Activated CD4-positive, alpha-beta T cell treated with anti-CD3 and anti-CD28 coated beads for 4 hours (primary cell): Measurements from ENCODE around the gene SUN1.
"Not testable (repeated sequence)": the region's sequence is repeated elsewhere in the genome, so short reads cannot be mapped to it uniquely, and the experiment has no call there.

Source experiments
- DNase-seq, 2 donors: peaks; one replicate each; pipeline ENCODE4 v3.0.0-alpha.2; 2020

SUN1 gene

DNA sequence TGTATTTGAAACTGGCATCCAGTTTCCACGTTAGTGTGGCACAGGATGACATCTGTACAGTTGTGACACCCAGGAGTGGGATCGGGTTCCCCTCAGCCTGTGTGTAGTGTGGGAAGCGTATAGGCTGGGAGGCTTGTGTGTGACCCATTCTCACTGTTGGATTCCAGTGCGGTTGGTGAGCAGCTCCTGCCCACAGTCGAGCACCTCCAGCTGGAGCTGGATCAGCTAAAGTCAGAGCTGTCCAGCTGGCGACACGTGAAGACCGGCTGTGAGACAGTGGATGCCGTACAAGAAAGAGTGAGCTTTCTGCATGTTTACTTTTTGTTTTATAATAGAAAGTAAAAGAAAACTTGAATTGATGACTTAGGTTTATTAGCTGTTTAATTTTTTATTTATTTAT, 25.4 kb downstream of the SUN1 start:
- DNase-seq = no peak

DNA sequence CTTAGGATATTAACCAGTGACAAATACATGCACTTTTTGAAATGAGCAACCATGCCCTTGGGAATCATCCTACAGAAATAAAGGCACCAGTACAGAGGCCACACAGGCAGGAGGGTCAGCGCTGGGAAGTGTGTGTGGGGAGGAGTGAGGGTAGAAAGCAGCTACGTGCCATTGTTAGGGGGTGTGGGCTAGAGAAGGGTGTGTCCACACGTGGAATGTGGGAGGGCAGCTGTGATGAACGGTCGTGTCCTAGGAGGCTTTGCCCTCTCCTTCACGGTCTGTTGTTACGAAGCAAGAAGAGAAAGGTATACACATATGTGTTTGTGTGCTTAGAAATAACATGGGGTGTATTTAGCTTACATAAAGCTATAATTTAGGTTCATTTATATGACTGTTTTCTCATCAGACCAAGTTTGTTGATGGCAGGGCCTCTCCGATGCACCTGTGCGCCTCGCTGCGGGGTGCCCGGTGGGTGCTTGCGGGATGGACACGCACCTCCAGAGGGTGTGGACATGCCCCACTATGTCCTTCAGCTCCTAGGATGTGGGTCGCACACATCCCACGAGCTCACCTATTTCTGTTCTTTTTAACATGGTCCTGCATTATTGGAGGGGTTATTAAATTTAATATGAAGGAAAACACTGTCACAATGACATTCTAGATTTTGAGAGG, 27.2 kb downstream of the SUN1 start:
- no peak for DNase-seq

DNA sequence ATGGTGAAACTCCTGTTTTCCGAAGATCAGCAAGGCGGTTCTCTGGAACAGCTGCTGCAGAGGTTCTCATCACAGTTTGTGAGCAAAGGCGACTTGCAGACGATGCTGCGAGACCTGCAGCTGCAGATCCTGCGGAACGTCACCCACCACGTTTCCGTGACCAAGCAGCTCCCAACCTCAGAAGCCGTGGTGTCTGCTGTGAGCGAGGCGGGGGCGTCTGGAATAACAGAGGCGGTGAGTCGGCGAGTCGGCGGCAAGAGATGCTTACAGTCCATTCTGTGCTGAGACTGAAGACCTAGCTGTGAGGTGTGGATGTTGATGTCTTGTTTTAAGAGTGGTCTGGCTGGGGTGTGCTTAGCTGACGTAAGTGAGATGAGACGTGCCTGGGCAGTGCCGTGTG, 27.9 kb downstream of the SUN1 start:
- DNase-seq = peak in 1 of 2 donors; percentile 19

DNA sequence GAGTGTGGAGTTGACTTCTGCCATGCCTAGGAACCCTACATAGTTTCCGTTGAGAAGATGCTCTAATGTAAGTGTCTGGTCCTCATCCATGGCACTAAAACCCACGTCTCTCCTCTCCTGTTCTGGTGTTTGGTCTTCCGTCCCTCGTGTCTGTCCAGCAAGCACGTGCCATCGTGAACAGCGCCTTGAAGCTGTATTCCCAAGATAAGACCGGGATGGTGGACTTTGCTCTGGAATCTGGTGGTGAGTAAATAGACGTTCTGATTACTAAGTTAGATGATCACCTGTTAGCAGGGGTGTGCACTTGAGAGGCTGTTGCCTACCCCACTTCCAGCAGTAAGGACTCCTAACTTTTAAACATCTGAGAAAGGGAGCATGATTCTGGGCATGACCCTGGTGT, 28.9 kb downstream of the SUN1 start:
- no peak for DNase-seq

DNA sequence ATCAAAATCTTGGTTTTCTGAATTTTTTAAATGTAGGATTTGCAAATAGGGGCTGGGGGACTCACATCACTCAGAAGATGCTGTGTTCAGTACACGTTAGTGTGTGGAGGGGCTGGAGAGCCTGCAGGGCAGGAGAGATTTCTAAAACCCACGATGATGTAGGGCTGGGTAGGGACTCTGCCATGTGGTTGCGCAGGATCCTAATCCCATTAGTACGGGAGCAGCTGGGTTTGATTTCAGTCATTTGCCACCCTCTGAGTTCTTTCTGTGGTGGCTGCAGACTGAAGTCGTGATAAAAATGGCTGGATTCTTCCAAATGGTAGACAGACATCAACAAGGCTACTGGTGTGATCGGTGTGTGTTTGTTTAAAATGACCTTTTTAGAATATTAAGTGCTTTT, 29.9 kb downstream of the SUN1 start:
- no peak for DNase-seq

DNA sequence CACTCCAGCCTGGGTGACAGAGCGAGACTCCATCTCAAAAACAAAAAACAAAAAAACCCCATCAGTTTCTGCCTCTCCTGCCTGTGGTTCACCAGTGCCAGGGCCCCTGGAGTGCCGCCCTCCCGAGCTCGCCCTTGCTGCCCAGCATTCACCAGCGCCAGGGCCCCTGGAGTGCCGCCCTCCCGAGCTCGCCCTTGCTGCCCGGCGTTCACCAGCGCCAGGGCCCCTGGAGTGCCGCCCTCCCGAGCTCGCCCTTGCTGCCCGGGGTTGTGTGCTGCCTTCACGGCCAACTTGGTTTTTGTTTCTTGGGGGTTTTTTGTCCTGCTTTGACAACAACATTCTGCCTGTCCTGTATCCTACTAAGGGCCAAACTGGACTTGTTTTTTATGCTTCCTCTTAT, 30.8 kb downstream of the SUN1 start:
- DNase-seq = no peak

DNA sequence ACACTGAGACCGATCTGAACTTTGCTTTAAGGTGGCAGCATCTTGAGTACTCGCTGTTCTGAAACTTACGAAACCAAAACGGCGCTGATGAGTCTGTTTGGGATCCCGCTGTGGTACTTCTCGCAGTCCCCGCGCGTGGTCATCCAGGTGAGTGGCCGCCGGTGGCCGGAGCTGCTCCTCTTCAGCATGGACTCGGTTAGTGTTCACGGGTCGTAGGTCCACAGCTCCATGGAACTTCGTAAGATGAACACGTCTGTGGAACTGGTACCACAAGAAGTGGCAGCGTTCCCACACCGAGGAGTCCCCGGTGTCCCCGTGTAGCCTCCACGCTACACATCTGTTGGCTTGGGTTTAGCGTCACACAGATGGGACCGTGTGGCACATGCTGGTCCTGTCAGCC, 33.6 kb downstream of the SUN1 start:
- DNase-seq = no peak

DNA sequence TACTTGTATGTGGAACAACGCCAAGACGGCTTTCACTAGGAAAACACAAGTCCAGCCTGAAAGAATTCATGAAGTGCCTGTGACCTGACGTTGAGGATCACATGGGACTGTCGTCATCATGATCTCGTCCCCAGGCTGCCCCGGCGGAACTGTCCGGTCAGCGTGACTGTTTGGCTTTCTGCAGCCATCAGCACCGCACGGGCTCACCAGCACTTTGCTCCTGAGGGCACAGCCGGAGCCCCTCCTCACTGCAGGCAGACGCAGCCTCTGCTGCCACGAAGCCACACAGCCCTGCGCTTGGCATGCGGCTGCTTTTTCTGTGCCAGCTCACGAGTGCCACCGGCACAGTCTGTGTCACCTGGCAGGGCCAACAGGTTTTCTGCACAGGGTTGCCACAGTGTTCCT, 34.7 kb downstream of the SUN1 start:
- no peak for DNase-seq

DNA sequence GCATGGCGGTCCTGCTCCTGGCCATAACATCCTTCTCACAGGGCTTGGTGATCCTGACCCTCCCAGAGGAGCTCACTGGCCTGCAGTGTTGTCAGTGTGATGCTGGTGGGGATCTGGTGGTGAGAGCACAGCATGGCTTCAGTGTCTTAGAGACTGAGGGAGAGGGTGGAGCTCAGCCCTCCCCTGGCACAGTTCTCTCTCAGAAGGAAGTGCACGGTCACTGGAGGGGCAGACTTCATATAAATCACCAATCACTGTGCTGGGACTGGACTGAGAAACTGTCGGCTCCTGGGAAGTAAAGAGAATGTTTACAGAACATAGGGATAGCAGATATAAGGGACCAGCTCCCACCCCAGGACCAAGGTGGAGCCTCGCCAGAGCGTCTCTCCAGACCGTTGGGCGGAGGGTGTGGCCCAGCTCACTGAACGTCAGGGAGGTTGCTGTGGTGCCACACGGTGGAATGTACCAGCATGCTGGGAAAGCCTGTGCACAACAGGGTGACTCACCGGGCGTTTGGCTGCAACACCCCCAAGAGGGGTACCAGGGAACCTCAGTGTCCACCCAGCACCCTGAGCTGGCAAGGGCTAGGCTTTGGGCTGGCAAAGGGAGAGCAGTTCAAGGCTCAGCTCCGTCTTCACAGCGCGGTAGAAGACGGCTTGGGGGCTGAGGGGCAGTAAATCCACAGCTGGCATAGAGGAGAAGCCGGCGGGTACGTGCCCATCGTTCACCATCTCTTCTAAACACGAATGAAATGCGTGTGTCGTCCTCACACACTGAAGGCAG, 35.3 kb downstream of the SUN1 start:
- no peak for DNase-seq

DNA sequence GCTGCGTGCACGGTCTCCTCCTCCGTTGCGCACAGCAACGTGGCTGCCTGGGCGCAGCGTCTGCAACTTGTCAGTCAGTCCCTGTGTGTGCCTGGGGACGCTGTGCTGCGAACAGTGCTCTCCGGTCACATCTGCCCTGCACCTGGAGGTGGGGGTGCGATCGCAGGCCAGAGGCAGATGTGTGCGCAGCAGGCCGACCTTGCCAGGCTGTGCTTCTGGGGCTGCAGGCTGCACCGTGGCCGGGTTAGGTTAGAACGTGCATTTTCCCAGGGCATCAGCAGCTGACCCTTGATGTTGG, 35.9 kb downstream of the SUN1 start:
- no peak for DNase-seq

DNA sequence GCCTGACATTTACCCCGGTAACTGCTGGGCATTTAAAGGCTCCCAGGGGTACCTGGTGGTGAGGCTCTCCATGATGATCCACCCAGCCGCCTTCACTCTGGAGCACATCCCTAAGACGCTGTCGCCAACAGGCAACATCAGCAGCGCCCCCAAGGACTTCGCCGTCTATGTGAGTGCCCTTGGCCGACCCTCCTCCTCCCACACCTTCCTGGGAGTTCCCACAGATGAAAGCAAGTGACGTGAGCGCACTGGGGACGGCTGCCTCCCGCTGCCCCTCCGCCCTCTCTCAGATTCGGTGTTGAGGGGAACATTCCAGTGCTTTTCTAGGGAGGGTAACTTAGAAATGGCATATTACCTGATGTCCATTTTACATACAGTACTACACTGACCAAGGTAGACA, 37.1 kb downstream of the SUN1 start:
- no peak for DNase-seq

DNA sequence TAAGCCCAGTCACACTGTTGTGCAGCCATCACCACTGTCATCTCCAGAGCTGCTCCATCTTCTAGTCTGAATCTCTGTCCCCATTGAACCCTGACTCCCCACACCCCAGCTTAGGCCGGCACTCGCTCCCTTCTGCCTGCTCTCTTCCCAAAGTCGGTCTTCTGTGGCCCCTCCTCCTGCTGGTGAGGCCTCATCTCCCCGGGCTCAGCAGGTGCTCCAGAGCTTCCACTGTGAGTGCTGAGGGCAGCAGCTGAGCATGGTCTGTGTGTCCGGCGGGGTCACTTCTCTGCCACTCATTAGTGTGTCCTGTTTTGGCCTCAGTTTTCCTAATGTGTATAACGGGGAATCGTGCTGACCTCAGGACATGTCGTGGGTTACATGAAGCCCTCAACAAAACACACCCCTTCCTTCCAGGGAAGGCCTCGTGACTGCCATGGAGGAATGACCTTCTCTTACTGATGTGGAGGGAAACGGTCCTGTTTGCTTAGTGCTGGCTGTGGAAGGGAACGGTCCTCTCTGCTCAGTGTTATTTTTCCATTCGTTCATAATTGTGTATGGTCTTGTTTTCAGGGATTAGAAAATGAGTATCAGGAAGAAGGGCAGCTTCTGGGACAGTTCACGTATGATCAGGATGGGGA, 39.7 kb downstream of the SUN1 start:
- DNase-seq = no peak

DNA sequence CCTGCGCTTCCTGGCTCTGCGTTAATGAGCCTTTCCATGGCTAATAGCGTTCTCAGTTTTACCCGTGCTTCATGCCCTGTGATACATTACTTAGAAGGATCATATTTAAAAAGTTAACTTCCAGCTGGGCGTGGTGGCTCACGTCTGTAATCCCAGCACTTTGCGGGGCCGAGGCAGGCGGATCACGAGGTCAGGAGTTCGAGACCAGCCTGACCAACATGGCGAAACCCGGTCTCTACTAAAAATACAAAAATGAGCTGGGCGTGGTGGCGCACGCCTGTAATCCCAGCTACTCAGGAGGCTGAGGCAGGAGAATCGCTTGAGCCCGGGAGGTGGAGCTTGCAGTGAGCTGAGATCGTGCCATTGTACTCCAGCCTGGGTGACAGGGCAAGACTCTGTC, 40.4 kb downstream of the SUN1 start:
- not testable (repeated sequence) for DNase-seq

DNA sequence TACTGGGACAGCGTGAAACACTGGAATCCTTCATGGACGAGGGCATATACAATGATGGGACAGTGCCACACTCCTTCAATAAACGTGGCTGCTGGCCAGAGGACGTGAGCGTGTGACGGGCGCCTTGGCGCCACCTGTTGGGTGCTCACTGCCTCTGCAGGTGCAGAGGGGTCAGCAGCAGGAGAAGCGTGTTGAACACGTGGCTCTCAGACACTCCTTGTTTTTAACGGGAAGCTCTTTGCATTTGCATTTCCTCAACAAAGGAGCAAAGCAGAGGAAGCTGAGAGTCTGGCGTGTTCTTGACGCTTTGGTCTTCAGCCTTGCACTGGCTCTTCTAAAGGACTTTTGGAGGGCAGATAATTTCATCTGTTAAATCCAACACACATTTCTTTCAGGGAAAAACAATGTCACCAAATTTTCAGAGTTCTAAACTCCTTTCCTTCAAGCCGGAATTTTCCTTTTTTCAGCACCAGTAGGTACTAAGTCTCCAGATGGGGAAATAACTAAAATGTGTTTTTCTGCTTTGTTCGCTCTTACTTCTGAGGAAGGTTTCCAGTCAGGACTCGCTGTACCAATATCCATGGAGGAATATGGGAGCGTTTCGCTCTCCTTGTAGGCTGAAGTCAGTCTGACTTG, 41.2 kb downstream of the SUN1 start:
- DNase-seq = peak; percentile 66 to 69

DNA sequence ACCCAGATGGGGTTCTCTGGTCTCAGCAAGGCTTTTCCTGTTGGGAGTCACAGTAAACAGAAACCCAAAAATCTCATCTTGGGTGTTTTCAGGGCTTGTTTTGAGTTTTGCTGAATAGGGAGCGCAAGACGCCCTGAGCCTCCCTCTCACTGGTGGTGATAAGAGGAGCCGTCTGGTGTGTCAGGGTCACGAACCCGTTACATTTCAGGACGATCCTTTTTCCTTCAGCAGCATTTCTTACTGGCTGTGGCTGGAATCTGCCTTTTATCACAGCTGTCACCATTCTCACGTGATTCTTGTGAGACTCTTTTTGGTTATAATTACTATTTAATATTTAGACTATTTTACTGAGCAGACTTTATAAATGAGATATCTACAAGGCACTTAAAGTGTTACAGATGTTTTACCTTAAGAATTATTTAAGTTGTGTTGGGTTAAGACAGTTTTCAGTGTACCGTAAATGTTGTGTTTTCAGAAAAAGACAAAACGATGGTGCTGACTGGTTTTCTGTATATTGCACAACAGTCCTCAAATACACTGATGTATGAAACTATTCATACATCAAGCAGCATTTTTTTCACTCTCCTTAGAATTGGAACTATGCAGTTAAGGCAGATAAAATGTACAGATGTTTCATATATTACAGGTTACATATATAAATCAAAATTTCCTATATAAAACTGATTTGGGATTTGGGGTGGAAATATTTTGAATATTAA, 41.9 kb downstream of the SUN1 start:
- DNase-seq = no peak

DNA sequence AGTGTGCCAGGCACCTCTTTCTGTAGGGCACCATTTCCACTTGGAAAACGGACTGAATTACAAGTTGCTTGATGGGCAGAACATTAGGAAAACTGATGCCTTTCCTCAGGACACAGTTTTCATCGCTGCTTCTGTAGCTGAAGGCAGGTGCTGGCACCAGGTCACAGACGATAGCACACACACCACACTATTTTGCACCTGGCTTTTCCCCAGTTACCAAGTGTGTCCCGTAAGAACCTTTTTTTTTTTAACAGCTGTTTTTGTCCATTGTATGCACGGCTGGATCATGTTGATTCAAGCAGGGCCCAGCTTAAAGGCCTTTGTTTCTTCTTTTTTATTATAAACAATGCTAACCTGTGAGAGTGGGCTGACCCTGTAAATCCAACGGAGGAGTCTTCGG, 42.8 kb downstream of the SUN1 start:
- no peak for DNase-seq

DNA sequence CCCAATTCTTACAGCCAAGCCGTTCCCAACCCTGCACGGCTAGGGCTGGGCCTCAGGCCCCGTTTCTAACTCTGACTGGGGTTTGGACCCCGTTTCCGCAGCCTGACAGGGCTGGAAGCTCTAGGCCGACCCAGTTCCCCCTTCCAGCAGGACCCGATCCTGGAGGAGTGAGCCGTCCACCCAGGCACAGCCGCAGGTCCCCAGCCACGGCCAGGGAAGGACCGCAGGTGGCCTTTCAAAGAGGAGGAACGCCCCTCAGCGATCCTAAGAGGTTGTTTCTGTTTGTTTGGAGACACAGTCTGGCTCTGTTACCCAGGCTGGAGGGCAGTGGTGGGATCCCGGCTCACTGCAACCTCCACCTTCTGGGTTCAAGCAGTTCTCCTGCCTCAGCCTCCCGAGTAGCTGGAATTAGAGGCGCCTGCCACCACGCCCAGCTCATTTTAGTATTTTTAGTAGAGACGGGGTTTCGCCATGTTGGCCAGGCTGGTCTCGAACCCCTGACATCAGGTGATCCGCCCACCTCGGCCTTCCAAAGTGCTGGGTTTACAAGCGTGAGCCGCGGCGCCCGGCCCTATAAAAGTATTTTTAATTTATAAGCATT, 43.3 kb downstream of the SUN1 start:
- peak in 1 of 2 donors; percentile 23 for DNase-seq

DNA sequence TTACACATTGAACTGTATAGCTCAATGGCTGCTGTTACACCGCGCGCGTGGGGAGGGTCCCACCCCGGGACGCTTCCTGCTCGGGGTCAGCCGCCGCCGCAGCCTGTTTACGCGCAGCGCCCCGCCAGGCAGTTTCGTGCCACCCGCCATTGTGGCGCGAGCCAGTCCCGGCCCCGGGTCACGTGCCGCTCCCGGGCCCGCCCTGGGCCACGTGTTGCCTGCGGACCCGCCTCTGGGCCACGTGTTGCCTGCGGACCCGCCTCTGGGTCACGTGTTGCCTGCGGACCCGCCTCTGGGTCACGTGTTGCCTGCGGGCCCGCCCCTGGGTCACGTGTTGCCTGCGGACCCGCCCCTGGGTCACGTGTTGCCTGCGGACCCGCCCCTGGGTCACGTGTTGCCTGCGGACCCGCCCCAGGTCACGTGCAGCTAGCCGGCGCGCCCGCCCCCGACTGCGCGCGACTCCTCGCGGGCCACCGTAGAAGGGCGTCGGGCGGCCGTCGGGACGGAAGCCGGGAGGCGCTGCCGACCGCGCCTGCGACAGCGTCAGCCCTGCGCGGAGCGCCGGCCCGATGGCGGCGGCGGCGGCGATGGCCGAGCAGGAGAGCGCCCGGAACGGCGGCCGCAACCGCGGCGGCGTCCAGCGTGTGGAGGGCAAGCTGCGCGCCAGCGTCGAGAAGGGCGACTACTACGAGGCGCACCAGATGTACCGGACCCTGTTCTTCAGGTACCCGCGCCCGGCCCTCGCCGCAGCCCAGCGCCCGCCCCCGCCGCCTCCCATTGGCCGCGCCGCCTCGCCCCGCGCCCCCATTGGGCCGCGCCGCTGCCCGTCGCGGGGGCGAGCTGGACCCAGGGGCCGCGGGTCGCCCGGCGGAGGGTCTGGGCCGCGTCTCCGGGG, 44.0 kb downstream of the SUN1 start, which contains the start of gene GET4:
GET4 (plus strand) TSS at position 478 of the 895 bp plus-strand sequence; CDS start at position 570, 92 bp downstream.
- DNase-seq = peak; percentile 93 to 98

DNA sequence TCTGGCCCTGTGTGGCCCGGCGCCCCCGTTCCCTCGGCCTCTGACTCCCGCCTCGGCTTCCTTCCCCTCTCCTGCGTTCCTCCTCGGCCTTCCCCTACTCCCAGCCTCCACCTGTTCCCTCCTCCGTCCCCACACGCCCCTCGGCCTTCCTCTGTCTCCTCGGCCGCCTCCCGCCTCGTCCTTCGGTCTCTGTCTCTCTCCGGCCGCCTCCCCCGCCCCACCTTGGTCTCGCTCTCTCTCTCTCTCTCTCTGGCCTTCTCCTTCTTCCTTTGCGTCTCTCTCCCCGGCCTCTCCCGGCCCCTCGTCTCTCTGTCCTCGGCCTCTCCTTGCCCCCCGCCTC, 44.7 kb downstream of the SUN1 start:
- DNase-seq = peak in 1 of 2 donors; percentile 36

DNA sequence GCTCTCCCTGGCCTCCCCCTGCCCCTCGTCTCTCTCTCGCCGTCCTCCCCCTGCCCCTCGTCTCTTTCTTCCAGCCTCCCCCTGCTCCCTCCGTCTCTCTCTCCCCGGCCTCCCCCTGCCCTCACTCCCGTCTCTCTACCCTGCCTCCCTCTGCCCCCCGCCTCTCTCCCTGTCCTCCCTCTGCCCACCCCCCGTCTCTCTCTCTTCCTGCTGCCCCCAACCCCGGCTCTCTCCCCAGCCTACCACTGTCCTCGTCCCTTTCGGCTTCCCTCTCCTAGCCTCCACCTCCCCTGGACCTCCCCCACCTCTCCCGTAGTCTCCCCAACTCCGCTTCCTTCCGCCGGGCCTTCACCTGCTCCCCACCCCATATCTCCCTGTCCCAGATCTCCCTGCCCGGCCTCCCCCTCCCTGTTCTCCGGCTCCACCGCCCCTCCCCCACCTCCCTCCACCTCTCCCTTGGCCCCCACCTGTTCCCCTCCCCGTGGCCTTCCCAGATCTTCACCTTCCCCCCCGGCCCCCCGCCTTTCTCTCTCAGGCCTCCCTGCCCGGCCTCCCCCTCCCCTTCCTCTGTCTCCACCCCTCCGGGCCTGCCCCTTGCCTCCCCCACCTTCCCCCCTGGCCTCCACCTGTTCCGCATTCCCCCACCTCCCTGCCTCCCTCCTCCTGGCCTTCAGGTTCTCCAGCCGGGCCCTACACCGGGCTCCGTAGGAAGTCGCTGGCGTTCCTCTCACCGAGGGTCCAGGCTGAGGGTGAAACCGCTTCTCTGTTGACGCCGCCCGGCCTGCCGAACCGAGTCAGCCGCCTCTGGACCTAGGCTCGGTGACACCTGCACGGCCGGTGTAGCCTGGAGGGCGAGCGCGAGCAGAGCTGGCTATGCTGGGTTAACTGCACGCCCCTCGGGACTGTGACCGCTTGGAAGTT, 45.3 kb downstream of the SUN1 start:
- no peak for DNase-seq

DNA sequence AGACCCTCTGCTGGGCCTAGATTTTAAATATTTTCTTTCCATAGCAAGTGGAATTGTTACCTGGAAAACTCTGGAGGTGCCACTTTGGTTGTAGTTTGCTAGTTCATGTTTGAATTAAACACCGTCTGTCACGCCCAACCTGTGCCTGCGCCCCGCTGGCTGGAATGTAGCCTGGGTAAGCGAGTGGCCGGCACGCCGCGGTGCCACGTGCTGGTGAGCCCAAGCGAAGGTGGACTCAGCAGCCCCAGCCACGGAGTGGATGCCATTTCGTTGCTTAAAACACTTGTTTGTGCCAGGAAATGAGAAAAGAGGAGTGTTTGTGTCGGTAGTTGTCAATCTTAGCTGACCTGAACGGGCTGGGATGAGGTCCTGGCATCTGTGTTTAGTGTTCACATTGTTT, 46.8 kb downstream of the SUN1 start:
- no peak for DNase-seq
